CD14-positive monocyte (primary cell): Measurements from ENCODE around the gene PODN. TPM values are rescaled to one million over a fixed set of nuclear protein-coding genes. Genes with fewer than 3 reads are reported as not detected.

Source experiments
- DNase-seq, 3 donors: peaks; one replicate each; pipeline ENCODE4 v3.0.0-alpha.2; 2011 to 2022
- H2AFZ ChIP-seq: 2 replicates; pipeline ENCODE4 v1.6.0; 2012; ENCODE audit warnings: mild to moderate bottlenecking, low read depth, low read length, inconsistent platforms; ENCODE audit not compliant: insufficient read depth, poor library complexity, severe bottlenecking
- H3K27ac ChIP-seq, 2 donors: 1 replicate in 1 of 2; 2 replicates in 1 of 2; pipeline ENCODE4 v1.5.1; 2012 to 2013; ENCODE audit warnings: low read length in 2 of 2, control low read depth in 1 of 2, inconsistent platforms in 1 of 2, low read depth in 1 of 2, mild to moderate bottlenecking in 1 of 2
- H3K27me3 ChIP-seq, 2 donors: one replicate each; pipeline versions ENCODE4 v1.6.0 to v1.6.1; 2011 to 2013; ENCODE audit warnings: low read length in 2 of 2; ENCODE audit not compliant: control insufficient read depth in 2 of 2, insufficient read depth in 2 of 2
- H3K36me3 ChIP-seq, 2 donors: replicated peaks in 1 of 2; 1 replicate in 1 of 2; 2 replicates in 1 of 2; pipeline versions ENCODE4 v1.5.1 to v1.6.1; 2012 to 2013; ENCODE audit warnings: low read length in 2 of 2, control low read depth in 1 of 2, inconsistent platforms in 1 of 2, mild to moderate bottlenecking in 1 of 2; ENCODE audit not compliant: insufficient read depth in 2 of 2, control insufficient read depth in 1 of 2
- H3K4me1 ChIP-seq, 2 donors: 1 replicate in 1 of 2; 2 replicates in 1 of 2; pipeline versions ENCODE4 v1.5.1 to v1.6.1; 2012 to 2013; ENCODE audit warnings: low read length in 2 of 2, control low read depth in 1 of 2, inconsistent platforms in 1 of 2, mild to moderate bottlenecking in 1 of 2, moderate library complexity in 1 of 2; ENCODE audit not compliant: insufficient read depth in 2 of 2, control insufficient read depth in 1 of 2
- H3K4me2 ChIP-seq: replicated peaks from 2 replicates; pipeline ENCODE3; 2012; ENCODE audit warnings: low read length, moderate library complexity, mild to moderate bottlenecking; ENCODE audit not compliant: poor library complexity, severe bottlenecking; ENCODE audit errors: extremely low read depth
- H3K4me3 ChIP-seq, 3 experiments: fragments of 200-600 bp in 1 of 3; sonication (generic) in 1 of 3; replicated peaks in 1 of 3; 1 replicate in 2 of 3; 2 replicates in 1 of 3; pipeline ENCODE4 v1.5.1; 2011 to 2013; ENCODE audit warnings: low read length in 3 of 3, mild to moderate bottlenecking in 3 of 3, control low read depth in 2 of 3, low read depth in 2 of 3, inconsistent platforms in 1 of 3, moderate library complexity in 1 of 3
- H3K79me2 ChIP-seq: 2 replicates; pipeline ENCODE4 v1.6.0; 2012; ENCODE audit warnings: mild to moderate bottlenecking, control low read depth, inconsistent platforms, low read length, moderate library complexity; ENCODE audit not compliant: insufficient read depth
- H3K9ac ChIP-seq: 2 replicates; pipeline ENCODE4 v1.6.0; 2017; ENCODE audit warnings: low read length, mild to moderate bottlenecking; ENCODE audit not compliant: insufficient read depth, poor library complexity, severe bottlenecking
- H3K9me3 ChIP-seq, 2 donors: replicated peaks in 1 of 2; 1 replicate in 1 of 2; 2 replicates in 1 of 2; pipeline versions ENCODE4 v1.5.1 to v1.6.1; 2012 to 2013; ENCODE audit warnings: low read length in 2 of 2, control low read depth in 1 of 2; ENCODE audit not compliant: control insufficient read depth in 1 of 2, insufficient read depth in 1 of 2
- H4K20me1 ChIP-seq: 2 replicates; pipeline ENCODE4 v1.6.0; 2012; ENCODE audit warnings: mild to moderate bottlenecking, low read length, control low read depth, moderate library complexity; ENCODE audit not compliant: insufficient read depth
- H3K27ac Mint-ChIP-seq, 7 donors: one replicate each; pipeline ENCODE4 v1.8.0; 2020; ENCODE audit warnings: mild to moderate bottlenecking in 7 of 7, mixed read lengths in 7 of 7, moderate library complexity in 6 of 7, inconsistent platforms in 2 of 7
- H3K27me3 Mint-ChIP-seq, 3 donors: one replicate each; pipeline ENCODE4 v1.8.0; 2021 to 2022; ENCODE audit warnings: low read depth in 3 of 3, mild to moderate bottlenecking in 3 of 3, mixed read lengths in 3 of 3, moderate library complexity in 3 of 3, inconsistent platforms in 1 of 3
- H3K36me3 Mint-ChIP-seq, 2 donors: one replicate each; pipeline ENCODE4 v1.8.0; 2020; ENCODE audit warnings: mixed read lengths in 2 of 2, inconsistent platforms in 1 of 2, mild to moderate bottlenecking in 1 of 2
- H3K4me1 Mint-ChIP-seq: one replicate; pipeline ENCODE4 v1.8.0; 2020; ENCODE audit warnings: mild to moderate bottlenecking, mixed read lengths
- H3K4me3 Mint-ChIP-seq, 2 donors: one replicate each; pipeline ENCODE4 v1.8.0; 2020; ENCODE audit warnings: mild to moderate bottlenecking in 2 of 2, mixed read lengths in 2 of 2, moderate library complexity in 1 of 2
- H3K9me3 Mint-ChIP-seq, 7 donors: one replicate each; pipeline ENCODE4 v1.8.0; 2020 to 2022; ENCODE audit warnings: mixed read lengths in 7 of 7, mild to moderate bottlenecking in 6 of 7, moderate library complexity in 6 of 7, inconsistent platforms in 2 of 7
- WGBS: methylation state at CpG from one replicate; pipeline ENCODE4 v1.1.5; 2013; ENCODE audit warnings: missing lambda C conversion rate; ENCODE audit not compliant: insufficient coverage; 5-methylcytosine and 5-hydroxymethylcytosine counted together
- intact Hi-C, 2 donors: fragments of 100-400 bp; cut with micrococcal nuclease; formaldehyde crosslinking; loops; one replicate each; pipeline versions ENCODE4 v1.15.0 to v1.15.1; 2023
- polyA plus RNA-seq, 3 donors: library from polyadenylated mRNA; depleted of rRNA in 1 of 3; unstranded in 2 of 3; stranded (reverse) in 1 of 3; fragments of 300-500 nt in 2 of 3; fragments of >200 nt in 1 of 3; fragmentation: Illumina TruSeq in 2 of 3; gene quantifications; 1 replicate in 2 of 3; 2 replicates in 1 of 3; pipeline ENCODE4 v1.2.3, GENCODE V29; 2012 to 2021
- TF ChIP-seq, protein P1 (sequence below): fragments of 200-600 bp; IDR thresholded peaks from one replicate; pipeline ENCODE4 v1.8.0; 2022; ENCODE audit warnings: antibody characterized with exemption, mild to moderate bottlenecking

Gene PODN
- polyA plus RNA-seq, 3 donors: not detected

- Histone ChIP-seq H4K20me1 (no peaks in the 10 kb centered on the region), H3K4me1 (peaks cover 18 to 19% of the 10 kb centered on the region in 2 donors), H3K27ac (no peak overlapping the region), H2AFZ (no peak overlapping the region), H3K79me2 (no peaks in the 10 kb centered on the region), H3K9ac (no peak overlapping the region), H3K36me3 (no peaks in the 10 kb centered on the region), H3K4me3 (no peak overlapping the region), H3K4me2 (no peak overlapping the region), H3K9me3 (no peaks in the 10 kb centered on the region), H3K27me3 (no peaks in the 10 kb centered on the region)
- Mint-ChIP-seq H3K27ac (peak overlapping the region in 1 of 7 donors; percentile 20), H3K9me3 (peaks cover 0 to 7% (median 0%) of the 10 kb centered on the region in 7 donors), H3K36me3 (no peaks in the 10 kb centered on the region), H3K4me3 (no peak overlapping the region), H3K27me3 (peaks cover 3 to 6% (median 5%) of the 10 kb centered on the region in 3 donors), H3K4me1 (peaks cover 18% of the 10 kb centered on the region)
- intact Hi-C loops: no loop called here
- no peak for DNase-seq
- 95% methylated on average over 20 of the region's 24 CpGs for WGBS
- TF ChIP-seq, protein P1, sequence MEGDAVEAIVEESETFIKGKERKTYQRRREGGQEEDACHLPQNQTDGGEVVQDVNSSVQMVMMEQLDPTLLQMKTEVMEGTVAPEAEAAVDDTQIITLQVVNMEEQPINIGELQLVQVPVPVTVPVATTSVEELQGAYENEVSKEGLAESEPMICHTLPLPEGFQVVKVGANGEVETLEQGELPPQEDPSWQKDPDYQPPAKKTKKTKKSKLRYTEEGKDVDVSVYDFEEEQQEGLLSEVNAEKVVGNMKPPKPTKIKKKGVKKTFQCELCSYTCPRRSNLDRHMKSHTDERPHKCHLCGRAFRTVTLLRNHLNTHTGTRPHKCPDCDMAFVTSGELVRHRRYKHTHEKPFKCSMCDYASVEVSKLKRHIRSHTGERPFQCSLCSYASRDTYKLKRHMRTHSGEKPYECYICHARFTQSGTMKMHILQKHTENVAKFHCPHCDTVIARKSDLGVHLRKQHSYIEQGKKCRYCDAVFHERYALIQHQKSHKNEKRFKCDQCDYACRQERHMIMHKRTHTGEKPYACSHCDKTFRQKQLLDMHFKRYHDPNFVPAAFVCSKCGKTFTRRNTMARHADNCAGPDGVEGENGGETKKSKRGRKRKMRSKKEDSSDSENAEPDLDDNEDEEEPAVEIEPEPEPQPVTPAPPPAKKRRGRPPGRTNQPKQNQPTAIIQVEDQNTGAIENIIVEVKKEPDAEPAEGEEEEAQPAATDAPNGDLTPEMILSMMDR: no peak
These were observed 52.8 kb downstream of the PODN start for GRCh38 chr1:53114581-53115400.

- peaks cover 9% of the 10 kb centered on the region for H3K4me1 Mint-ChIP-seq
- no peak overlapping the region for H3K4me3 ChIP-seq
- H2AFZ ChIP-seq: no peak overlapping the region
- DNase-seq: no peak
- H3K9ac ChIP-seq: no peak overlapping the region
- H3K36me3 ChIP-seq: no peaks in the 10 kb centered on the region
- peaks cover 0 to 7% (median 0%) of the 10 kb centered on the region in 7 donors for H3K9me3 Mint-ChIP-seq
- no peak overlapping the region for H3K27ac Mint-ChIP-seq
- H3K4me3 Mint-ChIP-seq: no peak overlapping the region
- no peaks in the 10 kb centered on the region for H3K27me3 ChIP-seq
- intact Hi-C loops: no loop called here
- H3K9me3 ChIP-seq: no peaks in the 10 kb centered on the region
- TF ChIP-seq, protein P1: no peak
- H3K27ac ChIP-seq: no peak overlapping the region
- WGBS: 81% methylated on average over 16 of the region's 20 CpGs
- no peaks in the 10 kb centered on the region for H4K20me1 ChIP-seq
- no peak overlapping the region for H3K4me2 ChIP-seq
- H3K79me2 ChIP-seq: no peaks in the 10 kb centered on the region
- no peaks in the 10 kb centered on the region for H3K36me3 Mint-ChIP-seq
- peaks cover 3 to 6% (median 4%) of the 10 kb centered on the region in 3 donors for H3K27me3 Mint-ChIP-seq
- H3K4me1 ChIP-seq: peaks cover 9 to 11% of the 10 kb centered on the region in 2 donors
These were observed 53.6 kb downstream of the PODN start for GRCh38 chr1:53115403-53116306.
